Measurements from ENCODE around the gene ALOX12B.

- TF ChIP-seq EP300 (IDR thresholded peaks at IDR 0.05) (no peak; a peak in 1 of 5 replicates), E2F6 (IDR thresholded peaks at IDR 0.05; ENCODE audit: borderline replicate concordance, low read depth) (peak; percentile 44; the same call in 1 of the 2 replicates), RAD21 (conservative IDR thresholded peaks at IDR 0.05 in 1 of 2, IDR thresholded peaks at IDR 0.05 in 1 of 2) (0 out of 5 replicates have a peak, but pooled peaks of 1 of the 2 experiments have one; percentile 5), CTCF (IDR thresholded peaks at IDR 0.05) (no peak), BHLHE40 (IDR thresholded peaks at IDR 0.05; ENCODE audit: low read depth, low read length) (no peak), KDM1A (IDR thresholded peaks at IDR 0.05; ENCODE audit: low read depth) (no peak), TP53 (CRISPR knock-in tag; IDR thresholded peaks at IDR 0.05) (0 out of 2 replicates have a peak, but pooled peaks have one; percentile 39), POLR2A (IDR thresholded peaks at IDR 0.05; ENCODE audit: low read length) (no peak), HDAC2 (IDR thresholded peaks at IDR 0.05) (no peak), ATOH8 (CRISPR knock-in tag; IDR thresholded peaks at IDR 0.05; ENCODE audit: low read depth) (no peak; the same call in 1 of the 2 replicates)
Measured at GRCh38 chr17:8125154-8125946, 37.8 kb upstream of the ALOX12B start.
